NOMO-1 (cell line): Measurements from ENCODE around the gene CLCN4.

Experiments
- DNase-seq, 2 experiments: peaks; one replicate each; lab custom pipeline; 2025; ENCODE audit not compliant: unreplicated experiment in 2 of 2; lab: John Stamatoyannopoulos, UW

The CLCN4 gene

DNA sequence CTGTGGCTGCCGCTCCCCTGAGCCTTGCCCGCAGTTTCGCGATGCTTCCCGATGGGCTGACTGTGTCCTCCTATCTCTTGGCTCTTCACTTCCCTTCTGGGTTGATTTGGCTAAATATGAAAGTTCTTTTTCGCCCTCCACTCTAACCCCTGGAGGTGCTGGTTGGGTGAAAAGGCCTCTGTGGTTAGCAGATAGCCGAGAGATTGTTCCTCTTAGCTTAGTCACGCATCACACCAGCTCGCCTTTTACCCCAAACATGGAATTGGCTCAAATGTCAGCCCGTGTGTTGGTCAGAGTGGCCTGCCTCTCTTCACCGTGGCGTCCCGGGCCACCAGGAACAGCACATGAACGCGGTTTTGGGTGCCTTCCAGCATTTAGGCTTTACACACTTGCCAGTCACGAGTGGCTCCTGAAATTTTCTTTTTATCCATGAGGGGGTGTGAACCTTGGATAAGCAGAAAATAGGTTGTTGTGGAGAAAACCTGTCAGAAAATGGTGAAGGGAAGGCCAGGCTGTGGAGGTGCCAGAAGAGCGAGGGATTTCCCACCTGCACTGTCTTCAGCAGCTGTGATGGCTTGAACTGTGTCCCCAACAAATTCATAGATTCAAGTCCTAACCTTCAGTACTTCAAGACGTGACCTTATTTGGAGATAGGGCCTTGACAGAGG, 8.9 kb downstream of the CLCN4 start:
- peak; percentile 59 to 71 for DNase-seq

DNA sequence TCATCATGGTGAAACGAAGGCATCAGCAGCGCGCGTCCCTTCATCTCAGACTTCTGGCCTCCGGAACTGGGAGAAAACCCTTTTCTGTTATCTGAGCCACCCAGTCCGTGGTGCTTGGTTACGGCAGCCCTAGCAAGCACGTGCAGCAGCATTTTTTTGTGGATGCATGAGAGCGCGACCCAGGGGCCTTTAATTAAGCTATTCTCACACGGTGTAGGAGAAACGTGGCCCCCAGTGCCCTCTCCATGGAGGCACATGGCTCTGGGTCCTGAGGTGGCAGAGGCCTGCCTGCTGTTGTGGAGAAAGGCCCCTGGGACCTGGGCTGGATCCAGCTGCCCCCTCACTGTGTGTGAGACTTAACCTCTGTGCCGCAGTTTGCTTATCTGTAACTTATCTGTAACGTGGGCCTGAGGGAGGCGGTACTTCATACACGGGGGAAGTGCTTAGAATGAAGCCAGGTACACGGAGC, 9.5 kb downstream of the CLCN4 start:
- DNase-seq: no peak

DNA sequence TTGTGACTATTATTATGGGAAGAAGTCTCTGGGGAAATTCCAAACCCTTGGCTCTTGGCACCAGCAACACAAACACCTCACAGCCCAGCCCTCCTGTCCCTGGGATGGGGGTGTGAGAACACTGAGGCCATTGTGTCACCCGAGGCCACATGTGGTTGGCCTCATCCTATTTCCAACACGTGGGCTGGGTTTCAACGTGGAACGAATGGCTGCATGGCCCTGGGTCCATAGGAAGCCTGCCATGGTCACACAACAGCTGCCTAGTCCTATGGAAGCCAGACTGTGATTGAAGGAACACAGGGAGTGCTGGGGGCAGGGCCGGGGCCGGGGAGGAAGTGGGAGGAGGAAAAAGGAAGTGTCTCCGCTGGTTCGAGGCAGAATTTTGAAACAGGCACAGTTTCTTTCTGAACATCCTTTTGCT, 10.0 kb downstream of the CLCN4 start:
- DNase-seq: peak; percentile 43 to 53

DNA sequence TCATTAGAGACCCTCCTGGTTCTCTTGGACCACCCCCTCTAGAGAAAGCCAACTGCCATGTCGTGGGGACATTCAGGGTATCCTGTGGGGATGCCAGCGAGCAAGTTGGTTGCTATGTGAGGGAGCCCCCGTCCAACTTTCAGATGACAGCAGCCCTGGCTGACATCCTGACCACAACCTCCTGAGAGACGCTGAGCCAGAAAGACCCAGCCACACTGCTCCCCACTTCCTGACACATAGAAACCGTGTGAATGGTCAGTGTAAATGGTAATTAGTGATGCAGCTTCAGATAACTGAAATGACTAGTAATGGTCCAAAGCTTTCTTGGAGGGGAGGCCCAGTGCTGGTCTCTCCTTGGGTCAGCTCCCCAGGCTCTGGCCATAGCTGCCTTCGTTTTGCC, 10.8 kb downstream of the CLCN4 start:
- no peak for DNase-seq

DNA sequence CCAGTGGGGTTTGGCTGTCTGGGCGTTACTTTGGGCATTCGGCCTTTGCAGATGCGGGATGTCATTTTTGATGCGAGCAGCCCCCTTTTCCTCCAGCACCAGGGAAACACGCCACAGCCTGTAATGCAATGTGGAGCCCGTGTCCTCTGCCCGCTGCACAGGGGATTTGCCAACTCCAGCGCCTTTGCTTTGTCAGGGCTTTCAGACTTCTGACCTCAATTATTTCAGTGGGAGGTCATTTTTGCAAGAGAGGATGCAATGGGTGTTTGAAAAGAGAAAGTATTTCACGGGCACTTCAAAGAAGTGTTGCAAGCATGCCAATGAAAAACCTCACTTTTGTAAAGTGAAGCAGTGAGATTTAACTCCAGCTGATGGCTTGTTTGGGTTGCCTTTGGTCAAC, 11.5 kb downstream of the CLCN4 start:
- DNase-seq: peak; percentile 58 to 64

DNA sequence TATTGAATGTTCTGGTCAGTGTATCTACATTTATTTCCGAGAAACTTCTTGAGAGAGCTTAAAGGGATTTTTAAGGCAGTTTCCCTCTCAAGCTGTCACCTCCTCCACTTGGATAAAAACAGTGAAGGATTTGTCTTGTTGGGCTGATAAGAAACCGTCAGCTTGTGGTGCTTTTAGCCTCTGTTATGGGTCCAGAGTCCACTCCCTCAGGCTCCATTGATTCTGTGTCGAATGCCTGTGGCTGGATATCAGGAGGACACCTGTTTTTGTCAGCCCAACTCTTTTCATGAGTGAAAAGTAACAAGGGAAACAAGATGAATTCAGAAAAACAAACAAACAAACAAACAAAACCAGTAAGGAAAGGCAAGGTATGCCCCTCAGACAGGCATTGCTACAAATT, 12.4 kb downstream of the CLCN4 start:
- no peak for DNase-seq

DNA sequence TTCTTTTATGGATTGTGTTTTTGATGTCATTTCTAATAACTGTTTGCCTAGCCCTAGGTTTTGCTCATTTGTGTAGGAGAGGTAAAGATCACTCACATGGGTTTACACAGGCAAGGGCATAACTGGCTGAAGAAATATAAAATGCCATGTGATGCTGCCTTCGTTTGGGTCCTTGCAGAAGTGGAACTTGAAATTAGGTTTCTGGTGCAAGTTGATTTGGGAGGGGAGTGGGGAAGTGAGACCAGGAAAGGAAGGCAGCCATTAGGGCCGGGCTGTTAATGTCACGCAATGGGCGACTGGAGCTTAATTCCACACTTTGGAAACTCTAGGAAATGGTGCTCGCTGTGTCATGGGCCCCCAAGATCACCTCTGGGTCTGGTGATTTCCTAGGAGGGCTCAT, 14.5 kb downstream of the CLCN4 start:
- DNase-seq: peak; percentile 78 to 83

DNA sequence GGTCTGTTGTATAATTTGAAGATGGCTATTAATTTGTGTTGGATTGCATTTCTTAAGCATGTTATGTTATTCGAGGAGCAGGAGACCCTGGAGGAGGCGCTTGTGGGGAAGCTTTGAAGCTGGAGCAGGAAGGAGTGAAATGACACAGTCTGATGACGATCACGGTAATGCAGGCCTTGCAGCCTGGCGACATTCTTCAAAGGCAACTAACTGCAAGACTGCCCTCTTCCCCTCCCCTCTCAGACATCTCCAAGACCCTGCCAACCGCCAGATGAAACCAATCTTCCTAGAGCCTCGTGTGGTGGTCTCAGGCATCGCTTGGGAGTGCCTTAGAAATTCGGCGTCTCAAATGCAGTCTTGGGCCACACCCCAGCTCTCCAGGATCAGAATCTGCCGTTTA, 16.1 kb downstream of the CLCN4 start:
- no peak for DNase-seq

DNA sequence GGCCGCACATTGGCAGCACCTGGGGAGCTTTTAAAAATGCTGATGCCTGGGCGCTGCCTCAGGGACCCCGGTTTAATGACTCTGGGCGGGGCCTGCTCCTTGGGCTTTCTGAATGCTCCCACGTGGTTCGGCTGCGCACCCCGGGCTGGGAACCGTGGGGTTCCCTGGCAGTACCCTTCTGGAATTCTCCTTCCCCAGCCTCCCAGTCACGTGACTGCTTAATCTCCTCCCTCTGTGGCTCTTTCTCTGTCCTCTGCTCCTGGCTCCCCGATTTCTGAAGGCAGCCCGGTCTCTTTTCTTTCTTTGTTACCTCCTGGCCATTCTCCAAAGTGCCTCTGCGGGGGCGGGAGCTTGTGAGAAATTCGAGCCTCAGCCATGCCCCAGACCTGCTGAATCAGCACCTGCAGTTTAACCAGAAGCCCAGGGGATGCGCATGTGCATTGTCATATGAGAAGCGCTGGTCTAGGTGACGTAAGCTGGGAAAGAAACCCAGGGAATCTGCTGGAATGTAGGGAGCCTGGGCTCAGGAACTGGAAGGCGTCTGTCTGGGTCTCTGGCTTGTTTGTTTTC, 16.6 kb downstream of the CLCN4 start:
- DNase-seq: no peak

DNA sequence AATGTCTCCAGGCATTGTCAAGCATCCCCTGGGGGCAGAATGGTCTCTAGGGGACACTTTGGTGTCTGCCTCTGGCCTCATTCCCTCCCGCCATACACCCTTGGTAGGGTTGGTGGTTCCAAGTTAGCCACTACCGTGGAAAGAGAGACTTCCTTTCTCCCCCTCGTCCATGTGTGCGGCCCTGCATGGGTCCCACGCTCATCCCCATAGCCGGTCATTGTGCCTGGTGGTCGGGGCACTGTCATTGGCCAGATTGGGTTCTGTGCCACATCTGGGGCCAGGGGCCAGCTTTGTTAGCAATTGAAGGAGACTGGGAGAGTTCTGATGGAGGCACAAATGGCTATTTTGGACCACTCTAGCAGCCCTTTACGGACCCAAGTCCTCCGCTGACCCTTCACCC, 17.3 kb downstream of the CLCN4 start:
- DNase-seq: no peak

DNA sequence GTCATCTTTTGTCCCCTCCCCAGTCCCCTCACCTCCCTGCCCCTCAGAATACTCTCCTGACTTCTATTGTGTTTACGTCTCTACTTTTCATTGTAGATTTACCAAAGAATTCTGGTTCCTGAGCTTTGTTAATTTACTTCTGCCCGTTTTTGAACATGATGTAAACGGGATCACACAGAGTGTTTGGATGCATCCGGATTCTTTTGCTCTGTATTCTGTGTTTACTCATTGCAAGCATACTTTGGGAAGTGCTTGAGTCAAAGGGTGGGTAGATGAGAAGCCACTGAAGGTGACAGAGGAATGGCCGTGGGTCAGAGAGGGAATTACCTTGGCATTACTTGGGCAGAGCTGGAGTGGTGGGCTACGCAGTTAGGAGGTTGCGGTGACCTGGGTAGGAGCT, 18.0 kb downstream of the CLCN4 start:
- DNase-seq: no peak

DNA sequence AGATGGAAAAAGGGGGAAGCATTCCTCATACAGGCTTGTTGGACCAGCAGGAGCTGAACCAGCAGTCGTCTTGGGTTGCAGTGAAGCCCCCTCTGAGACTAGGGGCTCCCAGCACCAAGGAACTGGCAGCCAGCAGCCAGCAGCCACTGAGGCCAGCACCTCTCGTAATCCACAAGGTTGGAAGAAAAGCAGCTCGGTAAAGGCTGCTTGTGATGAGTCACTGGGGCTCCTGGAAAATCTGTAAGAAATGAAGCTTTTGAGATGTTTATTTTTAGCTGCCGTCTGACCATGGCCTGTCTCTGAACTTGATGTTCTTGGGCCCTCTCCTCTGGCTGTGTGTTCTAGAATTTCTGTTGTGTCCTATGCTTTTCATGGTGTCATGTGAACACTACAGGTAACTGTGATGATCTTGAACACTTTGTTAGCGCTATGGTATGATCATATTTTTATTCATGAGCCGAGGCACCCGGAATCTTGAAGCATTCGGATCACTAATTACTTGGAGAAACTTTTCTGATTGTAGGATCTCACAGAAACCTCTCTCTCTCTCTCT, 18.6 kb downstream of the CLCN4 start:
- no peak for DNase-seq

DNA sequence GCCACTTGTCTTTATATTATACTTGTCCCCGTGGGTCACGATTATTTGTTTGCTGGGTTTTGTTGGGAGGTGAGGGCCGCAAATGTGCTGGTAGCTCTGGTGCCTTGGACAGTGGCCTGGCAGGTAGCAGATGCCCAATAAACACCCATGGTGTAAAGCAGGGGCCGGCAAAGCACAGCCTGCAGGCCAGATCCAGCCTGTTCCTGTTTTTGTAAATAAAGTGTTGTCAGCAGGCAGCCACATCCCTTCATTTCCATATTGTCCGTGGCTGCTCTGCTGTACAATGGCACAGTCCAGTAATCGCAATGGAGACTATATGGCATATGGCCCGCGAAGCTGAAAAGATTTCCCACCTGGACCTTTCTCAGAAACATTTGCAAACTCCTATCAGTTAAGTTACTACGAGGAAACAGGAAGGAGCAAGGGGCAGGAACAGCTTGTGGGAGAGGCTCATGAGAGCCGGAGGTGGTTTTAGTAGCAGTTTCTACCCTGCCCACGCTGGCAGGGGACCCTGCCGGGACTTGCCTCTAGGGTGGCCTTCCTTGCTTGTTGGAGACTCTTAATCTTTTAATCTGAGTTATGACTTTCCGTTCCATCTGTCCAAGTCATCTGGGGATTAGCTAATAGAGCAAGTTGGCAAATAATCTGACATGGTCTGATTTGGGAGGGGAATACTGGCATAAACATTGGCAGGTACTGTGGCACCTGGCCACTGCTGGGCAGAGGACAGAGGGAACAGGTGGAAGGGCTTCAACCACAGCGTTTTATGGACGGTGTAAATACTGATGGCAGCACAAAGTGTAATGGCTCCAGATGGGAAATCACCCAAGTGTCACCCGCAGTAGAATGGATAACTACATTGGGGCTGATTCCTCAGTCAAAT, 19.6 kb downstream of the CLCN4 start:
- DNase-seq: peak in 1 of 2 experiments; percentile 3

DNA sequence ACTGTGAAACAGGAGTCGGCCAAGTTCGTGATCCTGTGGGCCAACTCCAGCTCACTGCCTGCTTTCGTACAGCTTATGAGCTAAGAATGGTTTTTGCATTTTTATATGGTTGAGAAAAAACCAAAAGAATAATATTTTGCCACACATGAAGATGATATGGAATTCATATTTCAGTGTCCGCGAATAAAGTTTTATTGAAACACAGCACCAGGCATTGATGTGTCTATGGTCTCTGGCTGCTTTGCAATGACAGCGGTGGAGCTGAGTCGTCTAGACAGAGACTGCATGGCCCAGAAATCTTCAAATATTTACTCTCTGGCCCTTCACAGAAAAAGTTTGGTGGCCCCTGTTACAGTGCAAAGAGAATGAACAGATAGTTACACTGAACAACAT, 20.2 kb downstream of the CLCN4 start:
- DNase-seq: no peak

DNA sequence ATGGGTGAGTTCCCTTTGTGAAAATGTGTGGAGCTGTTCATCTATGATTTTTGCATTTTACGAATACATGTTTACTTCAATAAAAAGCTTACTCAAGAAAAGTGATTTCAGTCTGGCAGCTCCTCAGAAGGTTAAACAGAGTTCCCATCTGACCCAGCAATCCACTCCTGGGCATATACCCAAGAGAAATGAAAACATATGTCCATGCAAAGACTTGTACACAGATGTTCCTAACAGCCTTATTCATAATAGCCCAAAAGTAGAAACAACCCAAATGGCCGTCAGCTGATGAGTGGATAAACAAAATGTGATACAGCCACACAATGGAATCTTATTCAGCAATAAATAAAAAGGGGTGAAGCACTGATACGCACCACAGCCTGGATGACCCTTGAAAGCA, 20.8 kb downstream of the CLCN4 start:
- DNase-seq: no peak

DNA sequence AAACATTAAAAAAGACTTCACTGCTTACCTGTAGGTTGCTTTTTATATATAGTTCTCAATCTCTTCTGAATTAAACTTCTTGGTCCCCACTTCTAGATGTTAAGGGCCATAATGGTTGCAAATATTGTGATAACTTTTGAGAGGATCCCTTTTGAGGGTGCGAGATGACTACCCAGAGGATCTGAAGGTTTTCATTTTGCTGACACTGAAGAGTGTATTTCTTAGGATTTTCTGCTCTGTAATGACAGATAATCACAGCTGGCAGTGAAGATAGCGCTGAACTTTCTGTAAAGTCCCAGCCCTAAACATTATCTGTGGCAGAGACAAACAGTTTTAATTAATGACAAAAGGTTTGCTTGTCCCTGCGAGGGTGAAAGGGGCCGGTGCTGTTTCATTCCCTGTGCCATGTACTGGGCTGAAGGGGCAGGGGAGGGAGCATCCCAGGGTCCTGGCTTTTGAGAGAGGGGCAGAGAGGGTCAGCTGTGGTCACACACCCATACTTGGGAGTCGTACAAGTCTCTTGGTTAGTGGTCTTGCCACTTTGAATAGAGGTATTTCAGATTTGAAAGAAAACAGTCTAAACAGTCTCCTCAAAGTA, 22.2 kb downstream of the CLCN4 start:
- DNase-seq: no peak

DNA sequence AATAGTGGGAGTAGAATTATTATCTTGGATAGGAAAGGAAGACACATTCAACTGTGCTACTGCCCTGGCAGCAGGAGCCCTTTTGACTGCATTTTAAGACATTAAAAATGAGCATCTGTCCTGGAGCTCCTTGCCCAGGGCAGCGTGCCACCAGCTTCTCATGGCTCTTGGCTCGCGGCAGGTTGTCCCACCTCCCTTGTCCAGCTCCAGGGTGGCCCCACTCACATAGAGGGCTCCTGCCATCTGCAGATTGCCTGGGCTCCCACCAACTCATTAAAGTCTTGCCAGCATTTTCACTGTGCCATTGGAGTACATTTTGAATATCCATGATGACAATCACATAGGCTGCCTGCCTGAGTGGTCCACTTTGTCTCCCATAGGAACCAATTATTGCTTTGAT, 27.0 kb downstream of the CLCN4 start:
- DNase-seq: no peak

DNA sequence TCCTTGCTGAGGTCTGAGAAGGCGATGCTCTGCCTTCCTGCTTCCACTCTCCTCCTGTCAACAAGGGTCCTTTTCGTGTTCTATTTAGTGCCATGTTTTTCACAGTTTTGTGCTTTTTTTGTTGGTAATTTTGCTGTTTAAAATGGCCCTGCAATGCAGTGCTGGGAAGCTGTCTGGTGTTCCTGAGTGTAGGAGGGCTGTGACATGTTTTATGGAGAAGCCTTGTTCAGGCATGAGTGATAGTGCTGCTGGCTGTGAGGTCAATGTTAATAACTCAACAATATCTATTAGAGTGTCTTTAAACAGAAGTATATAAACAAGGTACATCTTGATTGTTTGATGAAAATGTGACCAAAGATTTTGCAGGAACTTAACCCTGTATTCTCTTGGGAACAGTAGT, 27.6 kb downstream of the CLCN4 start:
- no peak for DNase-seq

DNA sequence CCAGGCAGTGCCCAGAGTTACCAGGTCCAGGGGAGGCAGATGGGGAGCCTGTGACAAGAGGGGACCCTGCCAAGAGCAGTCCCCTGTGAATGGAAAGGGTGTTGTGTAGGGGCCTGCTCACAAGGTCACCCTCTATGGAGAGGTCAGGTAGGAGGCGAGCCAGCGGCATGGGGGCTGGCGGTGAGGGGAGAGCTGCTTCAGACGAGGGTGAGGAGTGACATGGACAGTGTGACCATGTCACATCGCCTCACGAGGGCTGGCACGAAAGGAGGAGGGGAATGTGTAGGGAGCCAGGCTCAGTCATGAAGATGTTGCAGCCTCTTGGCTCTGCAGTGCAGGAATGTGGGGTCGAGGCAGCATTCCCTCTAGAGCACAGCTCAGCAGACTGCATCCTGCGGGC, 29.6 kb downstream of the CLCN4 start:
- no peak for DNase-seq

DNA sequence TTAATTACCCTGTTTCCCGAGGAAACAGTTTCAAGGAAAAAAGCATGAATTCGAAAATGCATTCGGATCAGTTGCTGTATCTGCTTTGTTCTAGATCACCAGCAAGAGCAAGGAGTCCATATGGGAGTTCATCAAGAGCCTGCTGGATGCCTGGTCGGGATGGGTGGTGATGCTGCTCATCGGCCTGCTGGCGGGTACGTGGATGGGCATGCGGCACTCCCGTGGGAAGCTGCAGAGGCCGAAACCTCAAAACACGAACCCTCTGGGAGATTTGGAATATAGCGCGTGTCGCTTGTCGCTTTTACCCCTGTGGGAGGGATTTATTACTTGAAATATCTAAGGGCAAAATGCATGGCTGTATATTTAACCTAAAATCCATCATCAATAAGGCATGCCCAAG, 30.6 kb downstream of the CLCN4 start:
- no peak for DNase-seq
